ENCODE results near the gene PDGFD.

DNA sequence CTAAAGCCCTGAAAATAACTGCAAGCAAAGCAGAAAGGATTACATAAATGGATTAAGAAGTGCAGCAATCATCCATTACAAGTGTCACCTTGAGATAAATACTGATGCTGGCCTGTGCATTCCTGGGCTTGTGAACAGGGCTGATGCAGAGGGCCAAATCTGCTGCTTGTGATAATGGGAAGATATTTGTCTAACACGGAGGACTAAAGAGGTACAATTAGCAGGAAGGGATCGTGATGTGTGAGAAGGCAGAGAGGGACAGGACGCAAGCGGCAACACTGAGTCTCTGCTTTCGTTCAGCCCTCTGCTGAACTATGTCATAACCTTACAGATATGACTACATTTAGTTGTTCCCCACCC, 235.2 kb downstream of the PDGFD start:
- TF ChIP-seq, protein P1, sequence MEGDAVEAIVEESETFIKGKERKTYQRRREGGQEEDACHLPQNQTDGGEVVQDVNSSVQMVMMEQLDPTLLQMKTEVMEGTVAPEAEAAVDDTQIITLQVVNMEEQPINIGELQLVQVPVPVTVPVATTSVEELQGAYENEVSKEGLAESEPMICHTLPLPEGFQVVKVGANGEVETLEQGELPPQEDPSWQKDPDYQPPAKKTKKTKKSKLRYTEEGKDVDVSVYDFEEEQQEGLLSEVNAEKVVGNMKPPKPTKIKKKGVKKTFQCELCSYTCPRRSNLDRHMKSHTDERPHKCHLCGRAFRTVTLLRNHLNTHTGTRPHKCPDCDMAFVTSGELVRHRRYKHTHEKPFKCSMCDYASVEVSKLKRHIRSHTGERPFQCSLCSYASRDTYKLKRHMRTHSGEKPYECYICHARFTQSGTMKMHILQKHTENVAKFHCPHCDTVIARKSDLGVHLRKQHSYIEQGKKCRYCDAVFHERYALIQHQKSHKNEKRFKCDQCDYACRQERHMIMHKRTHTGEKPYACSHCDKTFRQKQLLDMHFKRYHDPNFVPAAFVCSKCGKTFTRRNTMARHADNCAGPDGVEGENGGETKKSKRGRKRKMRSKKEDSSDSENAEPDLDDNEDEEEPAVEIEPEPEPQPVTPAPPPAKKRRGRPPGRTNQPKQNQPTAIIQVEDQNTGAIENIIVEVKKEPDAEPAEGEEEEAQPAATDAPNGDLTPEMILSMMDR (IDR thresholded peaks at IDR 0.05) = no peak
- no peak for TF ChIP-seq EZH2 (IDR thresholded peaks at IDR 0.05; ENCODE audit: borderline replicate concordance, insufficient read depth, low read depth, low read length, poor library complexity, severe bottlenecking)

All from B cell (primary cell).